ENCODE results near the gene SYDE1.

Gene SYDE1

GRCh38 chr19:15113245-15114152, 6.3 kb downstream of the SYDE1 start:
- in situ Hi-C loops (cut with HindIII; ENCODE audit: low pct_unique_long_range_greater_than_20kb, low sequenced_read_pairs), result no loop called here
- DNase-seq (ENCODE audit: low read depth in 1 of 2, low spot score in 1 of 2), result no peak
- no peak for TF ChIP-seq JUND (IDR thresholded peaks at IDR 0.05; ENCODE audit: low read depth)

DNA sequence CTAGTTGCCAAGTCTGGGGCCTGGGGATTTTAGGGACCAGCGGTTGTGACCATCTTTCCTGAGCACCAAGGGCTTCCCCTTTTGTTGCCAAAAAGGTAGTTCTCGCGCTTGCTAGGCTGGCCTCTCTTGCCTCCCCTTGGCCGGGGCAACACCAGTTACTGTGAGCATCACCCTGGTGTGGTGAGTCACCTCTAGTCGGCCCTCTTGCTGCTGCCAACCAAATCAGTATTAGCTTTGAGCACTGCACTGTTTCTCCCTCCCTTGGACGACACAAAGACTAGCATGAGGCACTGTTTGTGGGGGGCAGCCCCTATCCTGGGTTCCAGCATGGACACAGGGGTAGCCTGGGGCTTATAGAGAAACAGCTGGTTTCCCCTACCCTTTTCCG, 6.9 kb downstream of the SYDE1 start:
- in situ Hi-C loops (cut with HindIII; ENCODE audit: low pct_unique_long_range_greater_than_20kb, low sequenced_read_pairs), result no loop called here
- no peak for TF ChIP-seq JUND (IDR thresholded peaks at IDR 0.05; ENCODE audit: low read depth)

DNA sequence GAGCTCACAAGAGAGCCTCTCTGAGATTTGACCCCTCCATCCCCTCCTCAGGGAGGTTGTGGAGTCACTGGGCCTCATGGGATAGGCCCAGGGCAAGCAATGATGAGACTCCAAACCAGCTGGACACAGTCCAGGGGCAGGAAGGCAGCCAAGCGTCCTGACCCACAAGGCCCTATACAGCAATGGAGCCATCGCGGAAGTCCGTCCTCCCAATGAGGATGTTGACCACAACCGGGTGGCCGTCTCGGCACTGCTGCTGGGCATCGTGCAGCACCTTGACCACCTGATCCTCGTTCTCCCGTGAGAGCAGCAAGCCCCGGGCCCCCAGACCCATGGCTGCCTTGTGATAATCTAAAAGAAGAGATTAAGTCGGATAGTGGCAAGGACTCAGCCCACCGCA, 7.9 kb downstream of the SYDE1 start:
- in situ Hi-C loops (cut with HindIII; ENCODE audit: low pct_unique_long_range_greater_than_20kb, low sequenced_read_pairs), result no loop called here
- no peak for DNase-seq (ENCODE audit: low read depth in 1 of 2, low spot score in 1 of 2)
- TF ChIP-seq JUND (IDR thresholded peaks at IDR 0.05; ENCODE audit: low read depth), result no peak

More for the DNA sequence above, 6.9 kb downstream of the SYDE1 start:
- no peak for DNase-seq (ENCODE audit: low read depth in 1 of 2, low spot score in 1 of 2)

- in situ Hi-C loops (cut with HindIII; ENCODE audit: low pct_unique_long_range_greater_than_20kb, low sequenced_read_pairs), result no loop called here
- no peak for DNase-seq (ENCODE audit: low read depth in 1 of 2, low spot score in 1 of 2)
- no peak for TF ChIP-seq JUND (IDR thresholded peaks at IDR 0.05; ENCODE audit: low read depth)
Observed at GRCh38 chr19:15115762-15116615, 8.8 kb downstream of the SYDE1 start.

GRCh38 chr19:15116856-15117255, 9.7 kb downstream of the SYDE1 start:
- in situ Hi-C loops (cut with HindIII; ENCODE audit: low pct_unique_long_range_greater_than_20kb, low sequenced_read_pairs), result no loop called here
- no peak for DNase-seq (ENCODE audit: low read depth in 1 of 2, low spot score in 1 of 2)
- TF ChIP-seq JUND (IDR thresholded peaks at IDR 0.05; ENCODE audit: low read depth), result no peak

DNA sequence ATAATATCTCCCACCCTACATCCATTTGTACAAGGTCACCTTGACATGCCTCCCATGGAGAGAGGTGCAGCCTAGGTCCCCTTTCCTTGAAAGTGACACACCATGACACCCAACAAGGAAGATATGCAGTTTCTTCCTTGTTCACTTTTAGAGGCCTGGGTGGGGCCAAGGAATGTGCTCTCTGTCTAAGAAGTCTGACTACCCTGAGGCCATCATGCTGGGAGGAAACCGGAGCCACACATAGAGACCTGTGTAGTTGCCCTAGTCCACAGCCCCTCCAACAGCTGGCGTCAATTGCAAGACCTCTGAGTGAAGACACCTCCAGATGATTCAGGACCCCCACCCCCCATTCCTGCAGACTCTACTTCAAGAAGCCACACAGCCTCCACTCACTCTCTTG, 11.0 kb downstream of the SYDE1 start:
- TF ChIP-seq JUND (IDR thresholded peaks at IDR 0.05; ENCODE audit: low read depth), result no peak
- in situ Hi-C loops (cut with HindIII; ENCODE audit: low pct_unique_long_range_greater_than_20kb, low sequenced_read_pairs), result no loop called here
- DNase-seq (ENCODE audit: low read depth in 1 of 2, low spot score in 1 of 2), result no peak

GRCh38 chr19:15118789-15119494, 11.7 kb downstream of the SYDE1 start:
- no peak for DNase-seq (ENCODE audit: low read depth in 1 of 2, low spot score in 1 of 2)
- TF ChIP-seq JUND (IDR thresholded peaks at IDR 0.05; ENCODE audit: low read depth), result no peak
- in situ Hi-C loops (cut with HindIII; ENCODE audit: low pct_unique_long_range_greater_than_20kb, low sequenced_read_pairs), result no loop called here

- TF ChIP-seq JUND (IDR thresholded peaks at IDR 0.05; ENCODE audit: low read depth), result no peak
- DNase-seq (ENCODE audit: low read depth in 1 of 2, low spot score in 1 of 2), result no peak
- in situ Hi-C loops (cut with HindIII; ENCODE audit: low pct_unique_long_range_greater_than_20kb, low sequenced_read_pairs), result no loop called here
Observed at GRCh38 chr19:15120135-15121026, 13.2 kb downstream of the SYDE1 start.

DNA sequence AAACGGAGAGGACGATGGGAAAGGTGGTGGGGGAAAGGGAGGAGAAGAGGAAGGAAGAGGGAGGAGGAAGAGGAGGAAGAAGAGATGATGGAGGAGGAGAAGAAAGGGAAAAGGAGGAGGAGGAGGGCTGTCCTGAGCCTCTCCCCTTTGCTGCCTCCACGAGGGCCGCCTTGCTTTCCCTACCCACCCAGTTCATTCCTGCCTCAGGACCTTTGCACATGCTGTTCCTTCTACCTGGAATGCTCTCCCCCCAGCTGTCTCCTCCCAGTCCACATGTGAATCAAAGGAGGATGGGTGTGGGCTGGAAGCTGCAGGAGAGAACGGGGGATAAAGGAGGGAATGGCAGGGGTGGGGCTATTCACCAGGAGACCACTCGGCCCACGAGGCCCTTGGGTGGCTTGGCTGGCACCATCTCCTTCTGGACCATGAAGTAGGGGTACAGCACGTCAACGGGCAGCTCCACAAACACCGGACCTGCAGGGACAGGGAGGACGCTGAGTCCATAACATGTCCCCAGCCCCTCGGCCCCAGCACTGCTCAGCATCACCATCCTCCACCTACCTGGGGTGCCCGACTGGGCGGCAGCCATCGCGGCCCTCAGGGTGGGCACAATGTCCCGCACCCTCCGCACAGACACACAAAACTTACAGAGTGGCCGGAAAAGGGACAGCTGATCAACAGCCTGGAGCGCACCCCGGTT, 15.3 kb downstream of the SYDE1 start:
- DNase-seq (ENCODE audit: low read depth in 1 of 2, low spot score in 1 of 2), result no peak
- TF ChIP-seq JUND (IDR thresholded peaks at IDR 0.05; ENCODE audit: low read depth), result no peak
- in situ Hi-C loops (cut with HindIII; ENCODE audit: low pct_unique_long_range_greater_than_20kb, low sequenced_read_pairs), result no loop called here

- no peak for DNase-seq (ENCODE audit: low read depth in 1 of 2, low spot score in 1 of 2)
- no peak for TF ChIP-seq JUND (IDR thresholded peaks at IDR 0.05; ENCODE audit: low read depth)
- in situ Hi-C loops (cut with HindIII; ENCODE audit: low pct_unique_long_range_greater_than_20kb, low sequenced_read_pairs), result no loop called here
Observed at GRCh38 chr19:15123031-15123890, 16.1 kb downstream of the SYDE1 start.

All from T47D (cell line).